ENCODE results near the gene DMD.

GRCh38 chrX:32280489-32280888, 930.9 kb downstream of the DMD start:
- TF ChIP-seq CTCF (IDR thresholded peaks at IDR 0.05; ENCODE audit: borderline replicate concordance, extremely low read depth, low read length, poor library complexity, severe bottlenecking) (no peak), EZH2 (IDR thresholded peaks at IDR 0.05; ENCODE audit: borderline replicate concordance, low read depth, low read length, severe bottlenecking) (no peak)

All from DND-41 (cell line).